SK-N-MC (cell line): ENCODE measurements around the gene AHCYL1.

Source experiments
- EZH2 ChIP-seq: fragments of 200-600 bp; sonication (generic); IDR thresholded peaks from one replicate; pipeline ENCODE4 v1.6.1; 2017; ENCODE audit warnings: antibody characterized with exemption
- FOXP2 ChIP-seq: optimal IDR thresholded peaks from 2 replicates; pipeline ENCODE3; 2011; ENCODE audit warnings: mild to moderate bottlenecking, moderate library complexity; ENCODE audit not compliant: insufficient read depth; ENCODE audit errors: extremely low read length, control extremely low read depth
- POLR2AphosphoS5 ChIP-seq: IDR thresholded peaks from 2 replicates; pipeline ENCODE4 v1.6.1; 2012; ENCODE audit warnings: mild to moderate bottlenecking, low read depth, low read length, borderline replicate concordance

DNA sequence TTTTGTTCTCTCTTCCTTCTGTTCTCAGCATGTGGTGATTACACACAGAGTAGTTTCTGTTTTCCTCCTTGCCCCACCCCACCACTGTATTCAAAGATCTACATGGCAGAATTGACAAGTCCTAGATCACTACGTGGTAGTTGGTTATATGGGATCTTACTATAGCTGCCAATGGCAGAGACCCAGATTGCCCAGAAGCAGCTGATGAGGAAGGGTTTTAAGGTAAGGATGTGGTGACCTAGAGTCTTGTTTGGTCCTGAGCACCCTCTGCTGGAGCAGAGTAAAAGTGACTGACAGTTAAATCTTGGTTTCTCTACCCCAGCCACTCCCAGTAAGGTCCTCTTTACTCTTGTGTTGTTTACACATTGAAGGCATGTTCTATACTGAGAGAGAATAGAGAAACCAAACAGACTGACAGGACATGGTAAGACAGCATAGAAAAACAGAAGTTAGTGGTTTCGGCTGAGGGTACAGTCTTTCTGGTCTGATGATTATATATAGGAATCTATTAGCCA, 27.0 kb downstream of the AHCYL1 start:
- TF ChIP-seq POLR2AphosphoS5 (no peak), EZH2 (no peak), FOXP2 (no peak)
